GM18861 (cell line): ENCODE data around the gene THRB.

Experiments
- ATAC-seq: cut with Tn5 transposase; IDR thresholded peaks from one replicate; pipeline ENCODE4 v1.9.1; 2021; ENCODE audit not compliant: unreplicated experiment

THRB gene

GRCh38 chr3:24158761-24159454 is 335.7 kb downstream of the THRB start:
- no peak for ATAC-seq

DNA sequence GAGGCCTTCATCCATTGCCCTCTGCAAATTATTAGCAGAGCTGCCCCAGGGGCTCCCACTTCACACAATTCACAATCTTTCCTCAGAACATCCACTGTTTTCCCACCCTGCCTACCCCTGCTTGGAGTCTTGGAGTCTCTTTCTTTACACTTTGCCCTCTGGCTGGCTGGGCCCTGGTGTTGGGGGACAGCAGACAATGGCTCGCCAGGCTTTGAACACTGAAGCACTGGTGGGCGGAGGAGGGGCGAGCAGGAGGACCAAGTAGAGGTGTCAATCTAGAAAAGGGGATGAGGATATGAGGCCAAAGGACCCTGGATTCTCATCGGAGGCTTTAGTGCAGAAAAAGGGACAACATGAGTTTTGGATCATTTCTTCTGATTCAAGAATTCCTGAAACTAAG is 337.5 kb downstream of the THRB start:
- ATAC-seq, result no peak

DNA sequence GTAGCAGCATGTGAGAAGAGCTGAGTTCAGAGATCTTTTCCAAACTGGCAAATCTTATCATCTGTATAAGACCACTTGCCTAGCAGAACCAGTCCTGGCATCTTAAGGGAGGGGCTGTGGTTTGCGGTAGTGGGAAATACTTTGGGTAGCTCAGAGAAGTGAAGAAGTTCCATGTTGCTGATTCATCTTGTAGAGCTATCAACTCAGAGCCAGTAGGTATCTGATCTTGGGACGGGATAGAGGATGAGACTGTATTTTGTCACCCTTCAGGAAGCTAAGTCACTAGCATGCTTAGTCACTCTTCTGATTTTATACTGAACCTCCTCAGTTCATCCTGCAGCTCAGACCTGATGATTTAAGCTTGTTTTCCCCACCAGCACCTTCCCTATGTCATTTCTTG is 338.2 kb downstream of the THRB start:
- ATAC-seq, result no peak

DNA sequence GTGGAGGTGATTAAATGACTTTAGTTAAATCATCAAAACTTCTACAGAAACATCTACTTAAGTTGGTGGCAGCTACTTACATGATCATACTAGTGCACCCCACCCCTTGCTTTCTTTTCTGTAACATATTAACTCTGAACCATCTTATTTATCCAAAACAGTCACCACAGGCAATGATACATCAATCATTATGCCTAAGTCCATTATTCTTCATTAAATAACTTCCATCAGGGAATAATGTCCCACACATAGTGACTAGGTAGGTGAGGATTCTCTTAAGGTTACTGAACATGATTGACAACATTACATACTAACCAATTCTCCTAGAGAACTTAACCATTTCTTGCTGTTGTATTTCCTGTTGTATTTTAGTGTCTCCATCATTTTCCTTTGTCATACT is 339.4 kb downstream of the THRB start:
- no peak for ATAC-seq

DNA sequence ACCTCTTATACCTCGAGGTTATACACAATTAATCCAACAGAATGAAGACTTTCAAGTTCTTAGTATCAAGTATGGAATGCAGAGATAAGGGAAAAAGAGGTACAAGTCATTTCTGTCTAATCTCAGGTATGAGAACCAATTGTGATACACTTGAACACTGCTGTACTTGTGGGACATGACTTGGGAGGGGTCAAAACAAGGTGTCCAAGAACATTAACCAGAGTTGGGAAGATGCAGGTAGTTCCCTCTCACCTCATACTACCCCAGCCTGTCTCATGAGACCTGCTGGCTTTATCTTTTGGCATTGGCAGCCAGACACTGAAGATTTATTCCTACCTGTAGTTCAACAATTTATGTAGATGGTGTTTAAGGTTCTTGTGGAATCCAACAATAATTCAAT is 339.9 kb downstream of the THRB start:
- no peak for ATAC-seq

DNA sequence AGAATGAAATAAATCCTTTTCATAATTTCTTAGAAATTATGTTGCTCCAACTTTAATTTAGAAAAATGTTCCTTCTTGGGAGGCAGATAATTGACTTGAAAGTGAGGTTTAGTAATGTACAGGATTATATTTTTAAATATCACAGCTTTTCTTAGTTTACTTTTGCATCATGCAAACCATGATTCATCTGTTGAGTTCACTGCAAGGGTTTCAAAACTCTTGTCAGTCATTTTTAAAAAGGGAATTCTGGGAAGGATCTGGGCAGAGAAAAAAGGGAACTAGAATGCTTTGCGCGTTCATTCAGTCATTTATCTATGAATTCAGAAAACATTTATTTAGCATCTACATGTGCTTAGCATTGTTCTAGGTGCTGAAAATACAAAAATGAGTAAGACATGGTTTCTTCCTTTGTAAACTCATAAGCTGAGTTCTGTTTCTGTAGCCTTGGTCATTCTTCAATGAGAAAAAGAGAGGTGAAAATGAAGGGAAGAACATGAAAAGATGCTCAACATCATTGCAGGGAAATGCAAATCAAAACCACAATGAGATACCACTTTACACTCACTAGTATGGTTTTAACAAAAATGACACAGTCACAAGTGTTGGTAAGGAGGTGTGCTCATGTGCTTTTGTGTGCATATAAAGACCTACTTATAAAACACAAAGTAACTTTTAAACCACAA is 340.5 kb downstream of the THRB start:
- peak; percentile 82 for ATAC-seq

- no peak for ATAC-seq
Observed at GRCh38 chr3:24151594-24151993, 343.1 kb downstream of the THRB start.

GRCh38 chr3:24149032-24149431 is 345.6 kb downstream of the THRB start:
- no peak for ATAC-seq

- no peak for ATAC-seq
Observed at GRCh38 chr3:24145981-24146822, 348.4 kb downstream of the THRB start.

- no peak for ATAC-seq
Observed at GRCh38 chr3:24145481-24145880, 349.2 kb downstream of the THRB start.

- ATAC-seq, result no peak
Observed at GRCh38 chr3:24142127-24142526, 352.5 kb downstream of the THRB start.

- ATAC-seq, result no peak
Observed at GRCh38 chr3:24141548-24141947, 353.1 kb downstream of the THRB start.

DNA sequence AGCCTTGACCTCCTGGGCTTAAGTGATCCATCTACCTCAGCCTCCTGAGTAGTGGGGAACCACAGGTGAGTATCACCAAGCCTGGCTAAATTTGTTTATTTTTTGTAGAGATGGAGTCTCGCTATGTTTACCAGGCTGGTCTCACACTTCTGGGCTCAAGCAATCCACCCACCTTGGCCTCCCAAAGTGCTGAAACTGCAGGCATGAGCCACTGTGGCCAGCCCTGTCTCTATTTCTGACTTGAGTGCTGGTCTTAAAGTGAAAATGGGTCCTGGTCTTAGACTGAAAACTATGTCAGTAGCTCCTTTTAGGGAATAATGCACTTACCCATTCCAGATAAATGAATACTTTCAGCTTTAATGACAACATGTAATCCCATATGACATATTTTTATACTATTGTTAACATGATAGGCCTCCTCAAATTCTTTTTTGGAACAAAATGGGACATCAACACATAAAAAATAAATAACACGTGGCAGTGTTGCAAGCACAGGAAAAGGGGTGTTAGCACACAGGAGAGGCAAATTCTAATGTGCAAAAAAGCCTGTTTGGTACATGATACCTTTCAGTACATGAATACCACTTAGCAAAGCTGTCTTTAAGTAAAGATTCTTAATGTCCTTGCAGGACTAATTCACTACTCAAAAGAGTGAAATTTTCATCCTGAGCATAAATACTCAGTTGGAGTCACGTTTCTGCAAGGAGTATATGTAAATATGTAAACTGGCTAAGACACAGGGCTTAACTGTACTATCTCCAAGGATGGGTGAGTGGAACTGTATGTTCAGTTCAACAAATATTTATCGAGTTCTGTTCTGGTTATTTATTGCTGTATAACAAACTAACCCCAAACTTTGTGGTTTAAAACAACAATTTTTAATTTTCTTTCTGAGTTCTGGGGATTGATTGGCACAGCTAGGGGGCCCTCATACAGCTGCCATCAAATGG is 354.9 kb downstream of the THRB start:
- no peak for ATAC-seq

DNA sequence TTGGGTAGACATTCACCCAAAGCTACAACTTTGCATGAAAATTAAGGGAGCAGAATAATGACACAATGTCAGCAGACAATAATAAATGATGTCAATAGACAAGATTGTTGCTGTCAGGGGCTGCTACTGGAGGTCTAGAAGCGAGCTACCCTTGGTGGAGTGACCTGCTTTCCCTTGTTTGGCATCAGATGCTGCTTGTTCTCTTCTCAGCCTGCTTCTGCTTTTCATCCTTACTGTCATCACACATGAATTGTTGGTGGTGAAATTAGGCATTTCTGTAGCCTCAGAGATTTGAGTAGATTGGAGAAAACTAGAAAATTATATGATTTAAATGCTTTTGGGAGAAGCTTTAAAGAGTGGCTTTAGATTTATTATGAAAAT is 355.8 kb downstream of the THRB start:
- ATAC-seq, result no peak

- ATAC-seq, result no peak
Observed at GRCh38 chr3:24137958-24138875, 356.4 kb downstream of the THRB start.

DNA sequence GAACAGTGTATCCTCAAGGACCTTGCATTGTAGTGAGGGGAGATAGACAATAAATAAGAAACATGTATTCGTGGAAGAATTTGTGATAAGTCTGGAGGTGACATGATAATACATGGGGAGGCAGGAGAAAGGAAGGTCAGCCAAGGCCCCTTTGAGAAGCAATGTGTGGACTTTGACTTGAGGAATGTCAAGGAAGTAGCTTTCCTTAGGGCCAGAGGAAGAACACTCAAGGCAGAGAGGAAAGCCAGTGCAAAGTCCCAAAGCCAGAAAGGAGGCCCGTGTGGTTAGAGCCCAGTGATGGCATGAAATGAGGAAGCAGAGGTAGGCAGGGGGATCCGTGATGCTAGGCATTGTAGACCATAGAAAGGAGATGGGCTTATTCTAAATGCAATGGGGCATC is 357.3 kb downstream of the THRB start:
- no peak for ATAC-seq

- ATAC-seq, result no peak
Observed at GRCh38 chr3:24136624-24137310, 357.9 kb downstream of the THRB start.

DNA sequence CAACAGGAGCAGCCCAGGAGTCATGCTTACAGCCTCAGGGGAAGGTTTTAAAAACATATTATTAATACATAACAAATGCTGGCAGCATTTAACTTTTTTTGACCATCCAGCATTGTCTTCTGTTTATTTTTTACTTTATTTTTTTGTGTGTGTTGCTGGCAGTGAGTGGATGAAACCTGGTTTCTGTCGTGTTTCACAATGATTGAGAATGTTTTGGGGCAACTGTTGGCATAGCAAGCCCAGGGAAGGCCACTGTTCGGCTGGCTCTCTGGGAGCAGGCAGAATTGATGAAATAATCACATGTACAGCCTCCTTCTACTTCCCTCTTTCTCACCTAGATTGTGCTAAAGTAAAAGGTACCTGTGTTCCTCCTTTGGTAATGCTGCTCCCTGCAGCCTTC is 359.4 kb downstream of the THRB start:
- ATAC-seq, result no peak

DNA sequence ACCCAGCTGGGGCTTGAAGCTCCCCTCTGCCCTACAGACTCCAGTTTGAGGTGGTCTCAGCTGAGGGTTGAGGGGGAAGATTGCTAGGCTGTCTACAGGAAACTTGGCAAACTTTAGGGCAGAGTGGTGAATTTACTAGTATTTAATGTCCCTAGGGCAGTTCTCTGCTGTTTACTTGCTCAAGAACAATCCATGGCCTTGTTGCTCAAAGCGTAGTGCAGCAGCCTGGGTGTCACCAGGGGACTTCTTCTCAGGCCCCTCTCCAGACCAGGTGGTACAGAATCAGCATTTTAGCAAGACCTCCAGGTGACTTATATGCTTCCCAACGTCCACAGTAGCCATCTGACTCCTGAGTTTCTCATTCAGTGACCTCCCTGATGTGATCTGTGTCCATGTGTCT is 360.7 kb downstream of the THRB start:
- ATAC-seq, result no peak
